ENCODE results near the gene GNGT1. TPM values are rescaled to one million over a fixed set of nuclear protein-coding genes. Genes with fewer than 3 reads are reported as not detected.

The GNGT1 gene
- polyA plus RNA-seq, 1 of the 3 experiments (the other 2 are of a cell fraction): 0.15 TPM

DNA sequence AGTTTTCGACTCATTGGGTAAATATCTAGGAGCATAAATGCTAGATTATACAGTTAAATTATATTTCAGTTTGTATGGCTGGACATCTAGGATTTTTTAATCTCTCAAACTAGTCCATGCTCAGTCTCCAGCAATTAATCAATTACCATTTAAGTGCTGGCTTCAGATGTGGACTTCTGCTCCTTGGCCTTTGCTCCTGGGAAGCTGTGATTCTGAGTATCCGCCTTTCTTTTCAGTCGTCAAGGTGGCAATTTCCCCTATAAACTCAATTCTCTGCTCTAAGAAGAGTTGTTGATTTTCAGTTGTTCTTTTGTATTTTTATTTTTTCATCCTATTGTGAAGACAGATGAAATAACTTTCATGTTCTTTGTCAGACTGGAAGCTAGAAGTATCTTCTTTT lies 39.5 kb upstream of the GNGT1 start:
- Histone ChIP-seq H3F3A (replicated peaks; ENCODE audit: insufficient read depth) (no peaks in the 10 kb centered on the region), H3K36me3 (replicated peaks in 1 of 2; ENCODE audit: control insufficient read depth in 1 of 2, insufficient read depth in 2 of 2, low read length in 1 of 2) (no peaks in the 10 kb centered on the region), H3K27ac (ENCODE audit: low read depth in 2 of 2, low read length in 1 of 2) (no peak overlapping the region), H3K9me2 (no peaks in the 10 kb centered on the region), H3K4me2 (no peak overlapping the region), H3K4me1 (ENCODE audit: control insufficient read depth in 1 of 2, insufficient read depth in 2 of 2, low read depth in 1 of 2, low read length in 1 of 2) (no peaks in the 10 kb centered on the region), H3K27me3 (ENCODE audit: insufficient read depth) (no peaks in the 10 kb centered on the region), H3K9ac (no peak overlapping the region), H2AFZ (ENCODE audit: low read depth) (no peak overlapping the region; the same call in 1 of the 2 replicates), H3K9me3 (no peaks in the 10 kb centered on the region), H4K20me1 (ENCODE audit: insufficient read depth) (no peaks in the 10 kb centered on the region), H3K4me3 (ENCODE audit: low read depth in 2 of 2, low read length in 1 of 2) (no peak overlapping the region), H3K79me2 (ENCODE audit: insufficient read depth) (no peaks in the 10 kb centered on the region)
- POLR2A ChIA-PET: no interaction called here
- CTCF ChIA-PET: interaction anchor here (2.2 kb wide), 1 partner anchor 28 kb away, joined by 7 read pairs; no protein-coding TSS in a partner anchor
- no peak for DNase-seq
- WGBS (ENCODE audit: low lambda C conversion rate): 95% methylated on average over 3 of the region's 3 CpGs
- no peak for TF ChIP-seq FOXM1 (IDR thresholded peaks at IDR 0.05; ENCODE audit: low read depth)
- TF ChIP-seq YY1 (IDR thresholded peaks at IDR 0.05; ENCODE audit: low read depth): no peak
- TF ChIP-seq, protein P1, sequence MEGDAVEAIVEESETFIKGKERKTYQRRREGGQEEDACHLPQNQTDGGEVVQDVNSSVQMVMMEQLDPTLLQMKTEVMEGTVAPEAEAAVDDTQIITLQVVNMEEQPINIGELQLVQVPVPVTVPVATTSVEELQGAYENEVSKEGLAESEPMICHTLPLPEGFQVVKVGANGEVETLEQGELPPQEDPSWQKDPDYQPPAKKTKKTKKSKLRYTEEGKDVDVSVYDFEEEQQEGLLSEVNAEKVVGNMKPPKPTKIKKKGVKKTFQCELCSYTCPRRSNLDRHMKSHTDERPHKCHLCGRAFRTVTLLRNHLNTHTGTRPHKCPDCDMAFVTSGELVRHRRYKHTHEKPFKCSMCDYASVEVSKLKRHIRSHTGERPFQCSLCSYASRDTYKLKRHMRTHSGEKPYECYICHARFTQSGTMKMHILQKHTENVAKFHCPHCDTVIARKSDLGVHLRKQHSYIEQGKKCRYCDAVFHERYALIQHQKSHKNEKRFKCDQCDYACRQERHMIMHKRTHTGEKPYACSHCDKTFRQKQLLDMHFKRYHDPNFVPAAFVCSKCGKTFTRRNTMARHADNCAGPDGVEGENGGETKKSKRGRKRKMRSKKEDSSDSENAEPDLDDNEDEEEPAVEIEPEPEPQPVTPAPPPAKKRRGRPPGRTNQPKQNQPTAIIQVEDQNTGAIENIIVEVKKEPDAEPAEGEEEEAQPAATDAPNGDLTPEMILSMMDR (IDR thresholded peaks at IDR 0.05): no peak
- no peak for TF ChIP-seq RFX5 (IDR thresholded peaks at IDR 0.05; ENCODE audit: low read length)
- no peak for TF ChIP-seq RCOR1 (IDR thresholded peaks at IDR 0.05; ENCODE audit: low read length)

DNA sequence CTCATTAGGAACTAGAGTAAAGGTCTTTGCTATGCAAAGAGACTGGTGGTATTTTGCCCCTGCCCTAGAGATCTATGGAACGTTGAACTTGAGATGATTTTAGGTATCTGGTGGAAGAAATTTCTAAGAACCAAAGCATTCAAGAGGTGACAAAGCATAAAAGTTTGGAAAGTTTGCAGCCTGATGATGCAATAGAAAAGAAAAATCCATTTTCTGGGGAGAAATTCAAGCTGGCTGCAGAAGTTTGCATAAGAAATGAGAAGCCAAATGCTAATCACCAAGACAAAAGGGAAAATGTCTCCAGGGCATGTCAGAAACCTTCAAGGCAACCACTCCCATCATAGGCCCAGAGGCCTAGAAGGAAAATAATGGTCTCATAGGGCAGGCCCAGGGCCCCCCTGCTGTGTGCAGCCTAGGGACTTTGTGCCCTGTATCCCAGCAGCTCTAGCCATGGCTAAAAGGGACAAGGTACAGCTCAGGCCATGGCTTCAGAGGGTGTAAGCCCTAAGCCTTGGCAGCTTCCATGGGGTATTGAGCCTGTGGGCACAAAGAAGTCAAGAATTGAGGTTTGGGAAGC lies 32.3 kb upstream of the GNGT1 start:
- no peaks in the 10 kb centered on the region for H3K36me3 ChIP-seq (replicated peaks in 1 of 2; ENCODE audit: control insufficient read depth in 1 of 2, insufficient read depth in 2 of 2, low read length in 1 of 2)
- H3K79me2 ChIP-seq (ENCODE audit: insufficient read depth): no peaks in the 10 kb centered on the region
- H3K9ac ChIP-seq: no peak overlapping the region
- TF ChIP-seq EP300 (IDR thresholded peaks at IDR 0.05; ENCODE audit: borderline replicate concordance in 1 of 2, low read depth in 1 of 2, low read length in 1 of 2): no peak
- no peak for TF ChIP-seq RFX5 (IDR thresholded peaks at IDR 0.05; ENCODE audit: low read length)
- TF ChIP-seq EZH2phosphoT487 (IDR thresholded peaks at IDR 0.05; ENCODE audit: borderline replicate concordance, low read depth): no peak
- no peak for TF ChIP-seq TEAD4 (IDR thresholded peaks at IDR 0.05; ENCODE audit: borderline replicate concordance, insufficient read depth)
- TF ChIP-seq SMC3 (IDR thresholded peaks at IDR 0.05; ENCODE audit: low read depth, low read length): no peak
- TF ChIP-seq PBX3 (IDR thresholded peaks at IDR 0.05): no peak
- no peak for TF ChIP-seq GABPA (IDR thresholded peaks at IDR 0.05; ENCODE audit: low read depth)
- no peak for TF ChIP-seq NRF1 (IDR thresholded peaks at IDR 0.05; ENCODE audit: low read depth, low read length)
- no peak for TF ChIP-seq CHD2 (IDR thresholded peaks at IDR 0.05; ENCODE audit: low read length, partially characterized antibody)
- no peak for TF ChIP-seq ELF1 (IDR thresholded peaks at IDR 0.05)
- no peak for TF ChIP-seq GATA2 (CRISPR knock-in tag; IDR thresholded peaks at IDR 0.05)
- no peak for TF ChIP-seq TCF12 (IDR thresholded peaks at IDR 0.05)
- no peak for TF ChIP-seq JUND (IDR thresholded peaks at IDR 0.05)
- TF ChIP-seq, protein P1 (IDR thresholded peaks at IDR 0.05): no peak
- TF ChIP-seq YY1 (IDR thresholded peaks at IDR 0.05; ENCODE audit: low read depth): no peak
- TF ChIP-seq RCOR1 (IDR thresholded peaks at IDR 0.05; ENCODE audit: low read length): no peak
- ChIA-PET POLR2A (no interaction called here), CTCF (interaction anchor here (1.7 kb wide), 2 partner anchors 17 to 26 kb away, joined by 3 to 6 read pairs; partner anchors contain the start of gene TFPI2)
- no peak overlapping the region for H2AFZ ChIP-seq (ENCODE audit: low read depth)
- H4K20me1 ChIP-seq (ENCODE audit: insufficient read depth): no peaks in the 10 kb centered on the region
- H3K4me3 ChIP-seq (ENCODE audit: low read depth in 2 of 2, low read length in 1 of 2): no peak overlapping the region
- H3K27me3 ChIP-seq (ENCODE audit: insufficient read depth): no peaks in the 10 kb centered on the region
- DNase-seq: no peak
- H3K27ac ChIP-seq (ENCODE audit: low read depth in 2 of 2, low read length in 1 of 2): no peak overlapping the region
- no peaks in the 10 kb centered on the region for H3F3A ChIP-seq (replicated peaks; ENCODE audit: insufficient read depth)
- H3K4me2 ChIP-seq: no peak overlapping the region
- 67% methylated on average over 1 of the region's 1 CpG for WGBS (ENCODE audit: low lambda C conversion rate)
- no peaks in the 10 kb centered on the region; the same call in 1 of the 2 replicates for H3K9me3 ChIP-seq
- H3K4me1 ChIP-seq (ENCODE audit: control insufficient read depth in 1 of 2, insufficient read depth in 2 of 2, low read depth in 1 of 2, low read length in 1 of 2): no peaks in the 10 kb centered on the region
- no peaks in the 10 kb centered on the region for H3K9me2 ChIP-seq

Data from SK-N-SH (cell line).